ENCODE data around the gene ZBTB8B. TPM values are rescaled to one million over a fixed set of nuclear protein-coding genes. Genes with fewer than 3 reads are reported as not detected.
A peak's percentile ranks its signal among the peaks of the same experiment; 100 is the strongest.
"Not testable (repeated sequence)": the region's sequence is repeated elsewhere in the genome, so short reads cannot be mapped to it uniquely, and the experiment has no call there.

The ZBTB8B gene
- total RNA-seq, 1 experiment from 2014 or later, result 0.22 TPM

DNA sequence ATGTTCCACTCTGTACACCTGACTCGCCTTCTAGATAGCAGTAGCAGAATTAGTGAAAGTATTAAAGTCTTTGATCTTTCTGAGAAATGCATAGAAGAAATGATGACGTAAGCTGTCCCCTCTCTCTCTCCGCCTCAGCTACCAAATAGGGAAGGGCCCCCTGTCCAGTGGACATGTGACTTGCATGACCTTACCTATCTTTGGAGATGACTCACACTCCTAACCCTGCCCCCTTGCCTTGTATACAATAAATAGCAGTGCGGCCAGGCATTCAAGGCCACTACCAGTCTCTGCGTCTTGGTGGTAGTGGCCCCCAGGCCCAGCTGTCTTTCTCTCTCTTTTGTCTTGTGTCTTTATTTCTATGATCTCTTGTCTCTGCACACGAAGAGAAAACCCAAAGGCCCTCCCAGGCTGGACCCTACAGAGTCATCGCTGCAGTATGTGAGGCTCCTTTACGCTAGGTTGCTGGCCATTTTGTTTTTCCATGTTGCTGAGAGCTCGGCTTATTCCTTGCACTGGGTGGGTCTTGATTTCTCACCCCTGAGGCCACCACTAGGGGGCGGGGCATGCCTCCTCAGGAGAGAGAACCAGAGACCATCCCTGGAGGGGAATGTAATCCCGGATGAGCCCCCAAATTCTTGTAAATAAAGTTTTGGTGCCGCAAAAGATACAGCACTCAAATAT is 16.0 kb upstream of the ZBTB8B start:
- ATAC-seq (peak; percentile 65), DNase-seq (peak; percentile 53)
- Histone ChIP-seq H3K4me1 (ENCODE audit: insufficient read depth, low read length) (peaks cover 8% of the 10 kb centered on the region; the same call in 1 of the 2 replicates), H3K9me3 (ENCODE audit: low read length) (no peaks in the 10 kb centered on the region), H3K9ac (ENCODE audit: low read length) (no peak overlapping the region), H3K27me3 (ENCODE audit: low read length) (no peaks in the 10 kb centered on the region), H2AFZ (ENCODE audit: low read length) (peak overlapping the region; percentile 6; the same call in 1 of the 2 replicates), H3K4me3 (ENCODE audit: low read length) (no peak overlapping the region), H3K79me2 (ENCODE audit: low read length) (no peaks in the 10 kb centered on the region), H3K4me2 (ENCODE audit: low read length) (peak overlapping the region; percentile 7; the same call in 1 of the 2 replicates), H3K9me2 (replicated peaks; ENCODE audit: low read length) (no peaks in the 10 kb centered on the region), H4K20me1 (ENCODE audit: low read length) (no peaks in the 10 kb centered on the region), H3K36me3 (ENCODE audit: low read depth, low read length) (no peaks in the 10 kb centered on the region), H3K27ac (ENCODE audit: low read length) (peak overlapping the region; percentile 27; the same call in 1 of the 2 replicates), H3F3A (ENCODE audit: low read length, unreplicated experiment) (no peaks in the 10 kb centered on the region)
- intact Hi-C loops (cut with micrococcal nuclease), result loop anchor here (1.0 to 5.0 kb wide), 2 partner anchors 52 to 73 kb away; no protein-coding TSS in a partner anchor
- CTCF ChIA-PET, result no interaction called here
- POLR2A ChIA-PET (ENCODE audit: unreplicated experiment), result no interaction called here
- no TSS peak for BruUV-seq (replicated peaks)
- TF ChIP-seq EZH2phosphoT487 (IDR thresholded peaks at IDR 0.05; ENCODE audit: borderline replicate concordance, low read length), result no peak
- TF ChIP-seq, protein P1, sequence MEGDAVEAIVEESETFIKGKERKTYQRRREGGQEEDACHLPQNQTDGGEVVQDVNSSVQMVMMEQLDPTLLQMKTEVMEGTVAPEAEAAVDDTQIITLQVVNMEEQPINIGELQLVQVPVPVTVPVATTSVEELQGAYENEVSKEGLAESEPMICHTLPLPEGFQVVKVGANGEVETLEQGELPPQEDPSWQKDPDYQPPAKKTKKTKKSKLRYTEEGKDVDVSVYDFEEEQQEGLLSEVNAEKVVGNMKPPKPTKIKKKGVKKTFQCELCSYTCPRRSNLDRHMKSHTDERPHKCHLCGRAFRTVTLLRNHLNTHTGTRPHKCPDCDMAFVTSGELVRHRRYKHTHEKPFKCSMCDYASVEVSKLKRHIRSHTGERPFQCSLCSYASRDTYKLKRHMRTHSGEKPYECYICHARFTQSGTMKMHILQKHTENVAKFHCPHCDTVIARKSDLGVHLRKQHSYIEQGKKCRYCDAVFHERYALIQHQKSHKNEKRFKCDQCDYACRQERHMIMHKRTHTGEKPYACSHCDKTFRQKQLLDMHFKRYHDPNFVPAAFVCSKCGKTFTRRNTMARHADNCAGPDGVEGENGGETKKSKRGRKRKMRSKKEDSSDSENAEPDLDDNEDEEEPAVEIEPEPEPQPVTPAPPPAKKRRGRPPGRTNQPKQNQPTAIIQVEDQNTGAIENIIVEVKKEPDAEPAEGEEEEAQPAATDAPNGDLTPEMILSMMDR (conservative IDR thresholded peaks at IDR 0.05; ENCODE audit: low read depth, low read length), result peak; percentile 68

DNA sequence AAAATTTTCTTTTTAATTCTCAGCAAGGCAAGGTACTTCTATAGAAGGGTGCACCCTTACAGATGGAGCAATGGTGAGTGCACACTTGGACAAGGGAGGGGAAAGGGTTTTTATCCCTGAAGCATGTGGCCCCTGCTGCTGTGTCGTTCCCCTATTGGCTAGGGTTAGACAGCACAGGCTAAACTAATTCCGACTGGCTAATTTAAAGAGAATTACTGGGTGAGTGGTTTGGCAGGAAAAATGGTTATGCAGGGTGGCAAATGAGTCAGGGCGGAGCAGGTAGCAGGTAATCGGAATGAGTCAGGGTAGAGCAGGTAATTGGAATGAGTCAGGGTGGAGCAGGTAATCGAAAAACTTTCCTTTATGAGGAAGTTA is 15.4 kb upstream of the ZBTB8B start:
- H3K27ac ChIP-seq (ENCODE audit: low read length), result peak overlapping the region; percentile 27; the same call in 1 of the 2 replicates
- intact Hi-C loops (cut with micrococcal nuclease), result loop anchor here (5.0 kb wide), 1 partner anchor 73 kb away; no protein-coding TSS in a partner anchor

DNA sequence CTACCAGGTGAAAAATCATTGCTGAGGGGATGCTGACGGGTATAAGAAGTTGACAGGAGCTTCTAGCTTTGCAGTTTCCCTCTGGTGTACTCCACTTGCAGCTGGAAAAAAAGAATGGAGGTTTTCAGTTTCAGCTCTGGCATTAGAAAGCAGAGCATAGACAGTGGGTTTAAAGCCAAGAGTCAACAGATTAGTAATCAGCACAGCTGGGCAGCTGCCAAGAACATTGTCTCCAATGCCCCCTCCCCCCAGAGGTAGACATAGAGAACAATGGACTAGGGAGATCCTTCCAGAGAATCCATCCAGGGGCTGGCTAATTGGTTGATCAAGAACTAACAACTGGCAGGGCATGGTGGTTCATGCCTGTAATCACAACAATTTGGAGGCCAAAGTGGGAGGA is 10.1 kb upstream of the ZBTB8B start:
- no peak overlapping the region for H3K27ac ChIP-seq (ENCODE audit: low read length)
- CTCF ChIA-PET, result interaction anchor here (0.5 kb wide), 1 partner anchor 180 kb away, joined by 5 read pairs; no protein-coding TSS in a partner anchor
- no peaks in the 10 kb centered on the region for H4K20me1 ChIP-seq (ENCODE audit: low read length)
- peaks cover 9% of the 10 kb centered on the region; the same call in 1 of the 2 replicates for H3K4me1 ChIP-seq (ENCODE audit: insufficient read depth, low read length)
- H3K9me2 ChIP-seq (replicated peaks; ENCODE audit: low read length), result no peaks in the 10 kb centered on the region
- DNase-seq (peak; percentile 83), ATAC-seq (peak; percentile 55)
- peak overlapping the region; percentile 31; the same call in 1 of the 2 replicates for H3K4me2 ChIP-seq (ENCODE audit: low read length)
- H3K9me3 ChIP-seq (ENCODE audit: low read length), result peaks cover 10% of the 10 kb centered on the region
- BruUV-seq (replicated peaks), result no TSS peak
- no peak overlapping the region for H3K9ac ChIP-seq (ENCODE audit: low read length)
- H3K27me3 ChIP-seq (ENCODE audit: low read length), result no peaks in the 10 kb centered on the region
- H3K36me3 ChIP-seq (ENCODE audit: low read depth, low read length), result no peaks in the 10 kb centered on the region; the same call in 1 of the 2 replicates
- intact Hi-C loops (cut with micrococcal nuclease), result no loop called here
- TF ChIP-seq EZH2phosphoT487 (IDR thresholded peaks at IDR 0.05; ENCODE audit: borderline replicate concordance, low read length) (no peak), EZH2 (IDR thresholded peaks at IDR 0.05; ENCODE audit: low read length, unreplicated experiment) (no peak)
- TF ChIP-seq, protein P1 (conservative IDR thresholded peaks at IDR 0.05; ENCODE audit: low read depth, low read length), result no peak
- H3K4me3 ChIP-seq (ENCODE audit: low read length), result no peak overlapping the region
- H3F3A ChIP-seq (ENCODE audit: low read length, unreplicated experiment), result no peaks in the 10 kb centered on the region
- H2AFZ ChIP-seq (ENCODE audit: low read length), result no peak overlapping the region
- H3K79me2 ChIP-seq (ENCODE audit: low read length), result no peaks in the 10 kb centered on the region
- POLR2A ChIA-PET (ENCODE audit: unreplicated experiment), result no interaction called here

More for the DNA sequence above, 15.4 kb upstream of the ZBTB8B start:
- H3F3A ChIP-seq (ENCODE audit: low read length, unreplicated experiment); H2AFZ ChIP-seq (ENCODE audit: low read length); H3K4me2 ChIP-seq (ENCODE audit: low read length); POLR2A ChIA-PET (ENCODE audit: unreplicated experiment); H3K9me3 ChIP-seq (ENCODE audit: low read length); H3K9ac ChIP-seq (ENCODE audit: low read length); H3K79me2 ChIP-seq (ENCODE audit: low read length); BruUV-seq (replicated peaks); H3K27me3 ChIP-seq (ENCODE audit: low read length); H3K4me3 ChIP-seq (ENCODE audit: low read length); CTCF ChIA-PET; H4K20me1 ChIP-seq (ENCODE audit: low read length); H3K9me2 ChIP-seq (replicated peaks; ENCODE audit: low read length); H3K36me3 ChIP-seq (ENCODE audit: low read depth, low read length): not testable (repeated sequence)
- peaks cover 12% of the 10 kb centered on the region for H3K4me1 ChIP-seq (ENCODE audit: insufficient read depth, low read length)
- DNase-seq (peak; percentile 77), ATAC-seq (peak; percentile 9; the same call in 1 of the 2 replicates)
- TF ChIP-seq, protein P1 (conservative IDR thresholded peaks at IDR 0.05; ENCODE audit: low read depth, low read length), result peak; percentile 34
